Left ventricle myocardium inferior (tissue), 1 donor: ENCODE data around the gene ZNF544. TPM values are rescaled to one million over a fixed set of nuclear protein-coding genes. Genes with fewer than 3 reads are reported as not detected.

ENCODE experiments used
- DNase-seq: peaks from one replicate; pipeline ENCODE4 v3.0.0-alpha.2; 2020
- H3K27ac ChIP-seq: fragments of 200-600 bp; replicated peaks from 2 replicates; pipeline ENCODE4 v1.8.0; 2021
- H3K27me3 ChIP-seq: fragments of 200-600 bp; 2 replicates; pipeline ENCODE4 v1.8.0; 2021; ENCODE audit warnings: low read depth
- H3K36me3 ChIP-seq: fragments of 200-600 bp; 2 replicates; pipeline ENCODE4 v1.8.0; 2021
- H3K4me1 ChIP-seq: fragments of 200-600 bp; 2 replicates; pipeline ENCODE4 v1.8.0; 2021
- H3K4me3 ChIP-seq: fragments of 200-600 bp; 2 replicates; pipeline ENCODE4 v1.8.0; 2021; ENCODE audit warnings: mild to moderate bottlenecking, moderate library complexity
- H3K9me3 ChIP-seq: fragments of 200-600 bp; replicated peaks from 2 replicates; pipeline ENCODE4 v1.8.0; 2021
- CTCF ChIP-seq: fragments of 200-600 bp; IDR thresholded peaks from 2 replicates; pipeline ENCODE4 v1.8.0; 2021; ENCODE audit warnings: antibody characterized with exemption, mild to moderate bottlenecking, borderline replicate concordance
- intact Hi-C: fragments of 100-400 bp; cut with micrococcal nuclease; formaldehyde crosslinking; loops from one replicate; pipeline ENCODE4 v1.11.0; 2022
- total RNA-seq: library from RNA; stranded (reverse); fragmentation: NEBNext Ultra II Directional; extraction: Animal tissue kit (Norgen Biotek cat#: 25700); gene quantifications from one replicate; pipeline ENCODE4 v1.2.1, GENCODE V29; 2021
- donor health status: DM: no; HTN: yes; CAD: no; lungs with severe emphysema.

The ZNF544 gene
- total RNA-seq, 1 donor from 2014 or later, result 24.0 TPM

GRCh38 chr19:58261600-58261967, 32.9 kb downstream of the ZNF544 start:
- TF ChIP-seq CTCF, result no peak
- peaks cover 100% of the 10 kb centered on the region for H3K36me3 ChIP-seq
- intact Hi-C loops, result loop anchor here (10.0 kb wide), 1 partner anchor 277 kb away; no protein-coding TSS in a partner anchor
- H3K9me3 ChIP-seq, result peaks cover 100% of the 10 kb centered on the region
- H3K4me1 ChIP-seq, result no peaks in the 10 kb centered on the region
- no peak overlapping the region for H3K4me3 ChIP-seq
- DNase-seq, result no peak
- no peak overlapping the region for H3K27ac ChIP-seq
- H3K27me3 ChIP-seq, result no peaks in the 10 kb centered on the region

GRCh38 chr19:58261968-58262921, 33.5 kb downstream of the ZNF544 start:
- intact Hi-C loops, result loop anchor here (10.0 kb wide), 1 partner anchor 277 kb away; no protein-coding TSS in a partner anchor
- Histone ChIP-seq H3K4me3 (no peak overlapping the region), H3K4me1 (no peaks in the 10 kb centered on the region), H3K27ac (no peak overlapping the region), H3K9me3 (peaks cover 100% of the 10 kb centered on the region), H3K27me3 (no peaks in the 10 kb centered on the region), H3K36me3 (peaks cover 100% of the 10 kb centered on the region)
- no peak for DNase-seq
- no peak for TF ChIP-seq CTCF

- intact Hi-C loops, result loop anchor here (10.0 kb wide), 1 partner anchor 278 kb away; no protein-coding TSS in a partner anchor
- DNase-seq, result no peak
- TF ChIP-seq CTCF, result no peak
- Histone ChIP-seq H3K9me3 (peaks cover 100% of the 10 kb centered on the region), H3K4me1 (no peaks in the 10 kb centered on the region), H3K36me3 (peaks cover 100% of the 10 kb centered on the region), H3K27ac (no peak overlapping the region), H3K4me3 (no peak overlapping the region), H3K27me3 (no peaks in the 10 kb centered on the region)
These were observed 34.2 kb downstream of the ZNF544 start for GRCh38 chr19:58262922-58263296.

- no peak for DNase-seq
These were observed 36.4 kb downstream of the ZNF544 start for GRCh38 chr19:58265100-58265499.

GRCh38 chr19:58268344-58268743, 39.6 kb downstream of the ZNF544 start:
- intact Hi-C loops, result loop anchor here (10.0 kb wide), 1 partner anchor 284 kb away; no protein-coding TSS in a partner anchor
- no peak overlapping the region for H3K27ac ChIP-seq
- H3K9me3 ChIP-seq, result peaks cover 100% of the 10 kb centered on the region
- H3K36me3 ChIP-seq, result peaks cover 100% of the 10 kb centered on the region
- no peak overlapping the region for H3K4me3 ChIP-seq
- no peaks in the 10 kb centered on the region for H3K4me1 ChIP-seq
- H3K27me3 ChIP-seq, result no peaks in the 10 kb centered on the region
- TF ChIP-seq CTCF, result no peak
- DNase-seq, result no peak

More at GRCh38 chr19:58265100-58265499, 36.4 kb downstream of the ZNF544 start:
- Histone ChIP-seq H3K4me1 (no peaks in the 10 kb centered on the region), H3K4me3 (no peak overlapping the region), H3K36me3 (peaks cover 100% of the 10 kb centered on the region), H3K27ac (no peak overlapping the region), H3K27me3 (no peaks in the 10 kb centered on the region), H3K9me3 (peaks cover 100% of the 10 kb centered on the region)
- intact Hi-C loops, result loop anchor here (10.0 kb wide), 1 partner anchor 280 kb away; no protein-coding TSS in a partner anchor
- TF ChIP-seq CTCF, result no peak
